Rectal smooth muscle tissue (tissue), 1 donor: ENCODE measurements around the gene KIAA1586.
"Not testable (repeated sequence)": the region's sequence is repeated elsewhere in the genome, so short reads cannot be mapped to it uniquely, and the experiment has no call there.

Source experiments
- H3K27ac ChIP-seq: one replicate; pipeline ENCODE4 v1.7.0; 2013; ENCODE audit warnings: low read depth, low read length, inconsistent platforms
- H3K27me3 ChIP-seq: one replicate; pipeline ENCODE4 v1.7.0; 2013; ENCODE audit warnings: low read length; ENCODE audit not compliant: control insufficient read depth, insufficient read depth
- H3K36me3 ChIP-seq: one replicate; pipeline ENCODE4 v1.7.0; 2013; ENCODE audit warnings: low read length; ENCODE audit not compliant: control insufficient read depth, insufficient read depth
- H3K4me1 ChIP-seq: one replicate; pipeline ENCODE4 v1.7.0; 2013; ENCODE audit warnings: low read length; ENCODE audit not compliant: control insufficient read depth, insufficient read depth
- H3K4me3 ChIP-seq: one replicate; pipeline ENCODE4 v1.7.0; 2013; ENCODE audit warnings: low read length
- H3K9ac ChIP-seq: one replicate; pipeline ENCODE4 v1.7.0; 2013; ENCODE audit warnings: low read length

KIAA1586 gene

GRCh38 chr6:57090458-57091067 lies 44.1 kb downstream of the KIAA1586 start:
- not testable (repeated sequence) for H3K27me3 ChIP-seq, H3K4me1 ChIP-seq, H3K9ac ChIP-seq, H3K36me3 ChIP-seq, H3K4me3 ChIP-seq, H3K27ac ChIP-seq

- H3K4me3 ChIP-seq, H3K27me3 ChIP-seq, H3K4me1 ChIP-seq, H3K9ac ChIP-seq, H3K36me3 ChIP-seq: not testable (repeated sequence)
- H3K27ac ChIP-seq: peak overlapping the region; percentile 10
Measured at GRCh38 chr6:57091375-57091774, 44.9 kb downstream of the KIAA1586 start.

GRCh38 chr6:57094689-57095088 lies 48.2 kb downstream of the KIAA1586 start:
- Histone ChIP-seq H3K9ac (no peak overlapping the region), H3K4me1 (no peaks in the 10 kb centered on the region), H3K36me3 (peaks cover 5% of the 10 kb centered on the region), H3K27me3 (no peaks in the 10 kb centered on the region), H3K4me3 (no peak overlapping the region), H3K27ac (no peak overlapping the region)

GRCh38 chr6:57097596-57097995 lies 51.1 kb downstream of the KIAA1586 start:
- Histone ChIP-seq H3K27me3 (no peaks in the 10 kb centered on the region), H3K4me1 (no peaks in the 10 kb centered on the region), H3K27ac (no peak overlapping the region), H3K4me3 (no peak overlapping the region), H3K9ac (no peak overlapping the region), H3K36me3 (peaks cover 23% of the 10 kb centered on the region)

- Histone ChIP-seq H3K36me3 (peaks cover 23% of the 10 kb centered on the region), H3K4me1 (no peaks in the 10 kb centered on the region), H3K4me3 (no peak overlapping the region)
Measured at GRCh38 chr6:57102976-57103375, 56.5 kb downstream of the KIAA1586 start.

GRCh38 chr6:57104336-57104735 lies 57.8 kb downstream of the KIAA1586 start:
- Histone ChIP-seq H3K27me3 (no peaks in the 10 kb centered on the region), H3K9ac (no peak overlapping the region), H3K27ac (no peak overlapping the region), H3K36me3 (peaks cover 22% of the 10 kb centered on the region), H3K4me1 (no peaks in the 10 kb centered on the region), H3K4me3 (no peak overlapping the region)

More at GRCh38 chr6:57102976-57103375, 56.5 kb downstream of the KIAA1586 start:
- Histone ChIP-seq H3K9ac (no peak overlapping the region), H3K27me3 (no peaks in the 10 kb centered on the region), H3K27ac (no peak overlapping the region)
